Panc1 (cell line): ENCODE results near the gene NUP210. TPM values are rescaled to one million over a fixed set of nuclear protein-coding genes. Genes with fewer than 3 reads are reported as not detected.
"Not testable (repeated sequence)": the region's sequence is repeated elsewhere in the genome, so short reads cannot be mapped to it uniquely, and the experiment has no call there.

Source experiments
- ATAC-seq: fragments of 200-7000 bp; cut with Tn5 transposase; 2 replicates; pipeline ENCODE4 v1.9.1; 2020; ENCODE audit warnings: mild to moderate bottlenecking, moderate library complexity
- BruUV-seq: library from RNA; stranded (reverse); fragments of 400-500 nt; replicated peaks from 2 replicates; lab custom pipeline; 2021; lab: Mats Ljungman, UMichigan
- CTCF ChIA-PET: fragments of 300-600 bp; sonication (Branson Sonifier 250); formaldehyde crosslinking; loops from one replicate; lab custom pipeline; 2022; ENCODE audit warnings: antibody characterized with exemption; lab: Charles Lee
- POLR2A ChIA-PET: fragments of 300-600 bp; sonication (Branson Sonifier 250); formaldehyde crosslinking; loops from one replicate; lab custom pipeline; 2022; ENCODE audit warnings: antibody characterized with exemption; lab: Charles Lee
- DNase-seq: peaks from one replicate; pipeline ENCODE4 v3.0.0-alpha.2; 2010; ENCODE audit warnings: low read depth, low spot score
- H3K27ac ChIP-seq: 2 replicates; pipeline ENCODE4 v1.5.1; 2011; ENCODE audit warnings: mild to moderate bottlenecking, low read length, inconsistent platforms
- H3K27me3 ChIP-seq: fragments of 200-500 bp; sonication (Bioruptor generic); 2 replicates; pipeline ENCODE4 v1.6.0; 2014; ENCODE audit warnings: low read length, inconsistent platforms; ENCODE audit not compliant: control insufficient read depth, insufficient read depth
- H3K36me3 ChIP-seq: fragments of 200-500 bp; sonication (Bioruptor generic); 2 replicates; pipeline ENCODE4 v1.5.1; 2014; ENCODE audit warnings: inconsistent platforms, mild to moderate bottlenecking, low read length, moderate library complexity; ENCODE audit not compliant: control insufficient read depth, insufficient read depth
- H3K4me1 ChIP-seq: 2 replicates; pipeline ENCODE4 v1.5.1; 2011; ENCODE audit warnings: inconsistent platforms, mild to moderate bottlenecking, low read length, moderate library complexity; ENCODE audit not compliant: control insufficient read depth, insufficient read depth
- H3K4me3 ChIP-seq, 2 experiments: 2 replicates each; pipeline ENCODE4 v1.5.1; 2011 to 2012; ENCODE audit warnings: low read depth in 2 of 2, low read length in 2 of 2, mild to moderate bottlenecking in 2 of 2, inconsistent platforms in 1 of 2, moderate library complexity in 1 of 2
- H3K9me3 ChIP-seq: fragments of 200-500 bp; sonication (Bioruptor generic); 2 replicates; pipeline ENCODE4 v1.5.1; 2014; ENCODE audit warnings: low read depth, mild to moderate bottlenecking, inconsistent platforms, low read length, moderate library complexity; ENCODE audit not compliant: control insufficient read depth, insufficient read depth
- POLR2AphosphoS5 ChIP-seq: IDR thresholded peaks from 2 replicates; pipeline ENCODE4 v1.6.1; 2012; ENCODE audit warnings: mild to moderate bottlenecking, low read depth, low read length, moderate library complexity
- SIN3A ChIP-seq: IDR thresholded peaks from 2 replicates; pipeline ENCODE4 v1.6.1; 2012; ENCODE audit warnings: low read depth, mild to moderate bottlenecking, low read length, moderate library complexity, borderline replicate concordance; ENCODE audit not compliant: insufficient read depth
- TCF7L2 ChIP-seq: IDR thresholded peaks from 2 replicates; pipeline ENCODE4 v1.6.1; 2011; ENCODE audit warnings: mild to moderate bottlenecking, low read depth, low read length, inconsistent platforms
- in situ Hi-C: cut with HindIII; loops from 2 replicates; pipeline ENCODE4 v1.10.0; 2016; ENCODE audit warnings: low sequenced_read_pairs, low pct_unique_long_range_greater_than_20kb
- intact Hi-C: fragments of 100-400 bp; cut with micrococcal nuclease; formaldehyde crosslinking; loops from one replicate; pipeline ENCODE4 v1.10.0; 2022; ENCODE audit not compliant: unreplicated experiment
- total RNA-seq: library from RNA; stranded (reverse); gene quantifications from one replicate; pipeline ENCODE4 v1.2.1, GENCODE V29; 2021; ENCODE audit not compliant: unreplicated experiment
- TF ChIP-seq, protein P1 (sequence below), 2 experiments: IDR thresholded peaks; 2 replicates each; pipeline ENCODE4 v1.6.1; 2011 to 2012; ENCODE audit warnings: low read depth in 2 of 2, control low read depth in 1 of 2, low read length in 1 of 2, mild to moderate bottlenecking in 1 of 2, moderate library complexity in 1 of 2; ENCODE audit not compliant: insufficient read depth in 1 of 2
- TF ChIP-seq, protein P2 (sequence below): fragments of 450-650 bp; IDR thresholded peaks from 2 replicates; pipeline ENCODE4 v1.5.1; 2017; ENCODE audit warnings: mild to moderate bottlenecking

NUP210 gene
- total RNA-seq, 1 experiment from 2014 or later = 36.8 TPM

- no peaks in the 10 kb centered on the region for H3K4me1 ChIP-seq
- in situ Hi-C loops = no loop called here
- H3K36me3 ChIP-seq = no peaks in the 10 kb centered on the region
- ChIA-PET CTCF (no interaction called here), POLR2A (no interaction called here)
- no peak overlapping the region for H3K4me3 ChIP-seq
- H3K27ac ChIP-seq = no peak overlapping the region
- H3K27me3 ChIP-seq = no peaks in the 10 kb centered on the region
- H3K9me3 ChIP-seq = no peaks in the 10 kb centered on the region
- intact Hi-C loops = no loop called here
- ATAC-seq (no peak), DNase-seq (no peak)
- BruUV-seq = no TSS peak
- TF ChIP-seq, protein P1, sequence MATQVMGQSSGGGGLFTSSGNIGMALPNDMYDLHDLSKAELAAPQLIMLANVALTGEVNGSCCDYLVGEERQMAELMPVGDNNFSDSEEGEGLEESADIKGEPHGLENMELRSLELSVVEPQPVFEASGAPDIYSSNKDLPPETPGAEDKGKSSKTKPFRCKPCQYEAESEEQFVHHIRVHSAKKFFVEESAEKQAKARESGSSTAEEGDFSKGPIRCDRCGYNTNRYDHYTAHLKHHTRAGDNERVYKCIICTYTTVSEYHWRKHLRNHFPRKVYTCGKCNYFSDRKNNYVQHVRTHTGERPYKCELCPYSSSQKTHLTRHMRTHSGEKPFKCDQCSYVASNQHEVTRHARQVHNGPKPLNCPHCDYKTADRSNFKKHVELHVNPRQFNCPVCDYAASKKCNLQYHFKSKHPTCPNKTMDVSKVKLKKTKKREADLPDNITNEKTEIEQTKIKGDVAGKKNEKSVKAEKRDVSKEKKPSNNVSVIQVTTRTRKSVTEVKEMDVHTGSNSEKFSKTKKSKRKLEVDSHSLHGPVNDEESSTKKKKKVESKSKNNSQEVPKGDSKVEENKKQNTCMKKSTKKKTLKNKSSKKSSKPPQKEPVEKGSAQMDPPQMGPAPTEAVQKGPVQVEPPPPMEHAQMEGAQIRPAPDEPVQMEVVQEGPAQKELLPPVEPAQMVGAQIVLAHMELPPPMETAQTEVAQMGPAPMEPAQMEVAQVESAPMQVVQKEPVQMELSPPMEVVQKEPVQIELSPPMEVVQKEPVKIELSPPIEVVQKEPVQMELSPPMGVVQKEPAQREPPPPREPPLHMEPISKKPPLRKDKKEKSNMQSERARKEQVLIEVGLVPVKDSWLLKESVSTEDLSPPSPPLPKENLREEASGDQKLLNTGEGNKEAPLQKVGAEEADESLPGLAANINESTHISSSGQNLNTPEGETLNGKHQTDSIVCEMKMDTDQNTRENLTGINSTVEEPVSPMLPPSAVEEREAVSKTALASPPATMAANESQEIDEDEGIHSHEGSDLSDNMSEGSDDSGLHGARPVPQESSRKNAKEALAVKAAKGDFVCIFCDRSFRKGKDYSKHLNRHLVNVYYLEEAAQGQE (IDR thresholded peaks at IDR 0.05; ENCODE audit: insufficient read depth in 1 of 2, low read depth in 2 of 2, low read length in 1 of 2) = no peak
- TF ChIP-seq SIN3A = no peak
- TF ChIP-seq TCF7L2 = no peak
- no peak for TF ChIP-seq POLR2AphosphoS5
- TF ChIP-seq, protein P2, sequence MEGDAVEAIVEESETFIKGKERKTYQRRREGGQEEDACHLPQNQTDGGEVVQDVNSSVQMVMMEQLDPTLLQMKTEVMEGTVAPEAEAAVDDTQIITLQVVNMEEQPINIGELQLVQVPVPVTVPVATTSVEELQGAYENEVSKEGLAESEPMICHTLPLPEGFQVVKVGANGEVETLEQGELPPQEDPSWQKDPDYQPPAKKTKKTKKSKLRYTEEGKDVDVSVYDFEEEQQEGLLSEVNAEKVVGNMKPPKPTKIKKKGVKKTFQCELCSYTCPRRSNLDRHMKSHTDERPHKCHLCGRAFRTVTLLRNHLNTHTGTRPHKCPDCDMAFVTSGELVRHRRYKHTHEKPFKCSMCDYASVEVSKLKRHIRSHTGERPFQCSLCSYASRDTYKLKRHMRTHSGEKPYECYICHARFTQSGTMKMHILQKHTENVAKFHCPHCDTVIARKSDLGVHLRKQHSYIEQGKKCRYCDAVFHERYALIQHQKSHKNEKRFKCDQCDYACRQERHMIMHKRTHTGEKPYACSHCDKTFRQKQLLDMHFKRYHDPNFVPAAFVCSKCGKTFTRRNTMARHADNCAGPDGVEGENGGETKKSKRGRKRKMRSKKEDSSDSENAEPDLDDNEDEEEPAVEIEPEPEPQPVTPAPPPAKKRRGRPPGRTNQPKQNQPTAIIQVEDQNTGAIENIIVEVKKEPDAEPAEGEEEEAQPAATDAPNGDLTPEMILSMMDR = no peak
Measured at GRCh38 chr3:13432093-13432492, 12.0 kb upstream of the NUP210 start.

- BruUV-seq, H3K4me3 ChIP-seq, H3K4me1 ChIP-seq, H3K27ac ChIP-seq, CTCF ChIA-PET, DNase-seq, H3K27me3 ChIP-seq, ATAC-seq, in situ Hi-C loops, H3K36me3 ChIP-seq, H3K9me3 ChIP-seq, intact Hi-C loops: not testable (repeated sequence)
- POLR2A ChIA-PET = interaction anchor here (0.6 kb wide), 1 partner anchor 395 kb away, joined by 3 read pairs; no protein-coding TSS in a partner anchor
Measured at GRCh38 chr3:13430411-13430875, 10.3 kb upstream of the NUP210 start.

GRCh38 chr3:13429631-13430291 is 9.6 kb upstream of the NUP210 start:
- no TSS peak for BruUV-seq
- H3K27ac ChIP-seq = no peak overlapping the region
- H3K27me3 ChIP-seq = no peaks in the 10 kb centered on the region
- no peaks in the 10 kb centered on the region for H3K36me3 ChIP-seq
- TF ChIP-seq, protein P1 (IDR thresholded peaks at IDR 0.05; ENCODE audit: insufficient read depth in 1 of 2, low read depth in 2 of 2, low read length in 1 of 2) = no peak
- no peak for TF ChIP-seq TCF7L2
- TF ChIP-seq SIN3A = no peak
- no peak for TF ChIP-seq POLR2AphosphoS5
- TF ChIP-seq, protein P2 = no peak
- H3K4me3 ChIP-seq = no peak overlapping the region
- H3K4me1 ChIP-seq = no peaks in the 10 kb centered on the region
- ChIA-PET CTCF (no interaction called here), POLR2A (no interaction called here)
- intact Hi-C loops = no loop called here
- DNase-seq = no peak
- ATAC-seq = no peak
- no peaks in the 10 kb centered on the region for H3K9me3 ChIP-seq
- in situ Hi-C loops = no loop called here
